ENCODE results near the gene PCSK9. TPM values are rescaled to one million over a fixed set of nuclear protein-coding genes. Genes with fewer than 3 reads are reported as not detected.

PCSK9 gene
- total RNA-seq, 1 experiment from 2014 or later, result 0.26 TPM

- ChIA-PET POLR2A (no interaction called here), CTCF (no interaction called here)
- Histone ChIP-seq H3K27ac (ENCODE audit: low read length) (no peak overlapping the region), H3K4me1 (ENCODE audit: control insufficient read depth, insufficient read depth, low read length) (peaks cover 5% of the 10 kb centered on the region), H3K36me3 (ENCODE audit: control insufficient read depth, insufficient read depth, low read length) (no peaks in the 10 kb centered on the region), H3K27me3 (ENCODE audit: control insufficient read depth, insufficient read depth, low read length) (no peaks in the 10 kb centered on the region), H3K9me3 (ENCODE audit: control insufficient read depth, insufficient read depth, low read depth, low read length) (no peaks in the 10 kb centered on the region), H3K4me3 (ENCODE audit: low read depth in 2 of 2, low read length in 2 of 2) (no peak overlapping the region)
- DNase-seq (ENCODE audit: low read depth, low spot score), result no peak
- intact Hi-C loops (cut with micrococcal nuclease; ENCODE audit: unreplicated experiment), result no loop called here
- no peak for TF ChIP-seq TCF7L2 (IDR thresholded peaks at IDR 0.05; ENCODE audit: low read depth, low read length)
- no peak for TF ChIP-seq CTCF (IDR thresholded peaks at IDR 0.05)
- no peak for TF ChIP-seq SIN3A (IDR thresholded peaks at IDR 0.05; ENCODE audit: borderline replicate concordance, insufficient read depth, low read depth, low read length)
- TF ChIP-seq POLR2AphosphoS5 (IDR thresholded peaks at IDR 0.05; ENCODE audit: low read depth, low read length), result no peak
- ATAC-seq, result no peak
- BruUV-seq (replicated peaks), result no TSS peak
- in situ Hi-C loops (cut with HindIII; ENCODE audit: low pct_unique_long_range_greater_than_20kb, low sequenced_read_pairs), result no loop called here
Measured at GRCh38 chr1:55059302-55060132, 20.2 kb downstream of the PCSK9 start.

DNA sequence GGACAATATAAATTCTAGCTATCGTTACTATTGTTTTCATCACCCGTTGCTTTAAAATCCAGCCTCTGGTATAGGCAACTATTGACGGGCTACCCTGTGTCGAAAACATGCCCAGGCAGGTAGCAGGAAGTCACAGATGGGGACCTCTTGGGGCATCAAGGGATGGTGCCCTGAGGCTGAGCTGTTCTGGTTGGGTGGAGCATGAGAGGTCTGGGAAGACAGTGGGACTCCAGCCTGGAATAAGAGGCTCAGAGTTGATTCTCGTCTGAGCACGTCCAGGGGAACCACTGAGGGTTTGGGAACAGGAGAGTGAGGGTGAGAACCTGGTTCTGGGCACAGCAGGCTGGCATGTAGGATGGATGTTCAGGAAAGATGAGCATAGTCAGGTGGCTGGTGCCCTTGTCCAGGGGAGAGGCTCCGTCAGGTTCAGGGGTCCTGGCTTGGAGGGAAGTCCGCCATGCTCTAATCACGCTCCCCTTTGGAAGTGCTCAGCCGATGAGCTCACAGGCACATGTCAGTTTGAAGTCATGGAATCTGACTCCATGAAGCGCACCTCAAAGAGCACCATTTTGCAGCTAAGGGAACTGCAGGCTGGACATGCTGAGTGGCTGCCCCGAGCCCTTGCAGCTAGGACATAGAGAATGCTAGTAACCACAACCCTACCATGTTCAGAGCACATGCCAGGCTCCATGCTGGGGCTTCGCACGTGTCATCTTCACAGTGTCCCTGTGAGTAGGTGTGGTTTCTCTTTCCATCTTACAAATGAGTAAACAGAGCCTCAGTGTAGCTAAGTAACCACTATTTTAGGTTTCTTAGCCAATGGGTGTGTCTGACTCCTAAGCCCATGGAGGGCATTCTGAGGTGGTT is 21.0 kb downstream of the PCSK9 start:
- intact Hi-C loops (cut with micrococcal nuclease; ENCODE audit: unreplicated experiment), result no loop called here
- H3K4me1 ChIP-seq (ENCODE audit: control insufficient read depth, insufficient read depth, low read length), result peaks cover 13% of the 10 kb centered on the region
- H3K9me3 ChIP-seq (ENCODE audit: control insufficient read depth, insufficient read depth, low read depth, low read length), result no peaks in the 10 kb centered on the region
- DNase-seq (ENCODE audit: low read depth, low spot score) (no peak), ATAC-seq (no peak)
- ChIA-PET POLR2A (no interaction called here), CTCF (interaction anchor here (0.6 kb wide), 1 partner anchor 179 kb away, joined by 5 read pairs; no protein-coding TSS in a partner anchor)
- TF ChIP-seq SIN3A (IDR thresholded peaks at IDR 0.05; ENCODE audit: borderline replicate concordance, insufficient read depth, low read depth, low read length) (no peak), REST (IDR thresholded peaks at IDR 0.05; ENCODE audit: insufficient read depth in 1 of 2, low read depth in 2 of 2, low read length in 1 of 2) (no peak), TCF7L2 (IDR thresholded peaks at IDR 0.05; ENCODE audit: low read depth, low read length) (no peak), CTCF (IDR thresholded peaks at IDR 0.05) (no peak)
- no TSS peak for BruUV-seq (replicated peaks)
- no peaks in the 10 kb centered on the region for H3K36me3 ChIP-seq (ENCODE audit: control insufficient read depth, insufficient read depth, low read length)
- H3K27ac ChIP-seq (ENCODE audit: low read length), result no peak overlapping the region
- in situ Hi-C loops (cut with HindIII; ENCODE audit: low pct_unique_long_range_greater_than_20kb, low sequenced_read_pairs), result no loop called here
- no peak overlapping the region for H3K4me3 ChIP-seq (ENCODE audit: low read depth in 2 of 2, low read length in 2 of 2)
- no peaks in the 10 kb centered on the region for H3K27me3 ChIP-seq (ENCODE audit: control insufficient read depth, insufficient read depth, low read length)

Measured in Panc1 (cell line).